WTC11 (cell line): ENCODE data around the gene PILRB. TPM values are rescaled to one million over a fixed set of nuclear protein-coding genes. Genes with fewer than 3 reads are reported as not detected.
"Not testable (repeated sequence)": the region's sequence is repeated elsewhere in the genome, so short reads cannot be mapped to it uniquely, and the experiment has no call there.

Source experiments
- ATAC-seq: fragments of 200-7000 bp; cut with Tn5 transposase; 2 replicates; pipeline ENCODE4 v1.10.0; 2021; ENCODE audit warnings: mild to moderate bottlenecking, moderate library complexity
- CTCF ChIA-PET: fragments of 300-600 bp; sonication (Branson Sonifier 250); formaldehyde crosslinking; loops from one replicate; lab custom pipeline; 2021; ENCODE audit warnings: antibody characterized with exemption; lab: Charles Lee
- POLR2A ChIA-PET: fragments of 350-600 bp; sonication (Branson Sonifier 250); formaldehyde crosslinking; loops from one replicate; lab custom pipeline; 2021; ENCODE audit warnings: antibody characterized with exemption; lab: Charles Lee
- DNase-seq: peaks from one replicate; pipeline ENCODE4 v3.0.0; 2021; ENCODE audit warnings: low spot score
- H3K27ac Mint-ChIP-seq: 2 replicates; pipeline ENCODE4 v1.8.0; 2021; ENCODE audit warnings: mixed read lengths
- H3K27me3 Mint-ChIP-seq: 2 replicates; pipeline ENCODE4 v1.8.0; 2021; ENCODE audit warnings: low read depth, mild to moderate bottlenecking, moderate library complexity, mixed read lengths
- H3K36me3 Mint-ChIP-seq: 2 replicates; pipeline ENCODE4 v1.8.0; 2021; ENCODE audit warnings: mixed read lengths
- H3K4me1 Mint-ChIP-seq: 2 replicates; pipeline ENCODE4 v1.8.0; 2022; ENCODE audit warnings: mixed read lengths
- H3K4me3 Mint-ChIP-seq: 2 replicates; pipeline ENCODE4 v1.8.0; 2021; ENCODE audit warnings: mild to moderate bottlenecking, moderate library complexity, mixed read lengths
- H3K9me3 Mint-ChIP-seq: 2 replicates; pipeline ENCODE4 v1.8.0; 2021; ENCODE audit warnings: mixed read lengths
- FOXP4 ChIP-seq: sonication (generic); formaldehyde crosslinking; IDR thresholded peaks from 2 replicates; pipeline ENCODE4 v1.8.0; 2022; ENCODE audit warnings: mild to moderate bottlenecking, missing genetic modification reagents
- TCF7 ChIP-seq: sonication (generic); formaldehyde crosslinking; IDR thresholded peaks from 2 replicates; pipeline ENCODE4 v1.8.0; 2022; ENCODE audit warnings: mild to moderate bottlenecking, low read depth, missing genetic modification reagents, moderate library complexity
- USF2 ChIP-seq: sonication (generic); formaldehyde crosslinking; IDR thresholded peaks from 2 replicates; pipeline ENCODE4 v1.8.1; 2023; ENCODE audit warnings: mild to moderate bottlenecking, missing genetic modification reagents, moderate library complexity
- ZNF281 ChIP-seq: sonication (generic); formaldehyde crosslinking; IDR thresholded peaks from 2 replicates; pipeline ENCODE4 v1.8.0; 2023; ENCODE audit warnings: mild to moderate bottlenecking, missing genetic modification reagents
- ZNF317 ChIP-seq: sonication (generic); formaldehyde crosslinking; IDR thresholded peaks from 2 replicates; pipeline ENCODE4 v1.8.1; 2023; ENCODE audit warnings: low read depth, mild to moderate bottlenecking, moderate library complexity, missing genetic modification reagents, borderline replicate concordance
- ZNF396 ChIP-seq: fragments of 250-450 bp; sonication (Bioruptor Pico); IDR thresholded peaks from 2 replicates; pipeline ENCODE4 v1.8.0; 2021; ENCODE audit warnings: mild to moderate bottlenecking, moderate library complexity, borderline replicate concordance
- total RNA-seq: library from RNA; stranded (reverse); gene quantifications from 3 replicates; pipeline ENCODE4 v1.2.3, GENCODE V29; 2021
- TF ChIP-seq, protein P1 (sequence below): sonication (generic); formaldehyde crosslinking; IDR thresholded peaks from 2 replicates; pipeline ENCODE4 v1.8.1; 2022; ENCODE audit warnings: mild to moderate bottlenecking, missing genetic modification reagents, moderate library complexity, borderline replicate concordance
- TF ChIP-seq, protein P2 (sequence below): sonication (generic); formaldehyde crosslinking; conservative IDR thresholded peaks from 2 replicates; pipeline ENCODE4 v1.8.1; 2022; ENCODE audit warnings: mild to moderate bottlenecking, missing genetic modification reagents

The PILRB gene
- total RNA-seq, 1 experiment from 2014 or later, result 30.7 TPM

GRCh38 chr7:100378114-100378755 lies 20.3 kb downstream of the PILRB start (continued):
- TF ChIP-seq USF2 (CRISPR knock-in tag), result no peak

DNA sequence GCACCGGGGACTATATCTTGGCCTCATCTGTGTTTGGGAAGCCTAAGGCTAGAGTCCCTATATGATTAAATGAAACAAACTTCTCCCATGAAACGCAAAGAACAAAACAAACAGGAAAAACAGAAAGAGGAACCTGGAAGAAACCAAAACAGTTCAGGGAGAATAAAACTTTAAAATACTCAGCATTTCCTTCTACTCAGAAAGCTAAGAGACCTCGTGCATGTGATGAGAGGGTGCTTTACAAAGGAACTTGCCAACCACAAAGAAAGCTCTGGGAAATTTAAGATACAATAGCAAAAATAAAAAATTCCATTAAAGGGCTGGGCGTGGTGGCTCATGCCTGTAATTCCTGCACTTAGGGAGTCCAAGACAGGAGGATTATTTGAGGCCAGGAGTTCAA lies 22.3 kb downstream of the PILRB start:
- peaks cover 9% of the 10 kb centered on the region for H3K27me3 Mint-ChIP-seq
- ChIA-PET POLR2A (interaction anchor here (0.7 kb wide), 1 partner anchor 1410 kb away, joined by 7 read pairs; no protein-coding TSS in a partner anchor), CTCF (interaction anchor here (0.6 to 1.0 kb wide), 2 partner anchors 27 to 764 kb away, joined by 3 to 4 read pairs; no protein-coding TSS in a partner anchor)
- ATAC-seq, result no peak
- H3K4me1 Mint-ChIP-seq, result peaks cover 7% of the 10 kb centered on the region
- H3K36me3 Mint-ChIP-seq, result no peaks in the 10 kb centered on the region
- TF ChIP-seq FOXP4 (CRISPR knock-in tag), result no peak
- TF ChIP-seq, protein P1, sequence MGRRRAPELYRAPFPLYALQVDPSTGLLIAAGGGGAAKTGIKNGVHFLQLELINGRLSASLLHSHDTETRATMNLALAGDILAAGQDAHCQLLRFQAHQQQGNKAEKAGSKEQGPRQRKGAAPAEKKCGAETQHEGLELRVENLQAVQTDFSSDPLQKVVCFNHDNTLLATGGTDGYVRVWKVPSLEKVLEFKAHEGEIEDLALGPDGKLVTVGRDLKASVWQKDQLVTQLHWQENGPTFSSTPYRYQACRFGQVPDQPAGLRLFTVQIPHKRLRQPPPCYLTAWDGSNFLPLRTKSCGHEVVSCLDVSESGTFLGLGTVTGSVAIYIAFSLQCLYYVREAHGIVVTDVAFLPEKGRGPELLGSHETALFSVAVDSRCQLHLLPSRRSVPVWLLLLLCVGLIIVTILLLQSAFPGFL (CRISPR knock-in tag), result no peak
- TF ChIP-seq ZNF396 (CRISPR knock-in tag), result no peak
- TF ChIP-seq ZNF317 (CRISPR knock-in tag), result no peak
- TF ChIP-seq, protein P2, sequence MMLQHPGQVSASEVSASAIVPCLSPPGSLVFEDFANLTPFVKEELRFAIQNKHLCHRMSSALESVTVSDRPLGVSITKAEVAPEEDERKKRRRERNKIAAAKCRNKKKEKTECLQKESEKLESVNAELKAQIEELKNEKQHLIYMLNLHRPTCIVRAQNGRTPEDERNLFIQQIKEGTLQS (CRISPR knock-in tag), result no peak
- no peak for TF ChIP-seq TCF7 (CRISPR knock-in tag)
- no peak for TF ChIP-seq ZNF281 (CRISPR knock-in tag)
- H3K9me3 Mint-ChIP-seq, result peaks cover 8% of the 10 kb centered on the region; the same call in 1 of the 2 replicates
- no peak overlapping the region for H3K4me3 Mint-ChIP-seq
- no peak for DNase-seq
- no peak overlapping the region for H3K27ac Mint-ChIP-seq

DNA sequence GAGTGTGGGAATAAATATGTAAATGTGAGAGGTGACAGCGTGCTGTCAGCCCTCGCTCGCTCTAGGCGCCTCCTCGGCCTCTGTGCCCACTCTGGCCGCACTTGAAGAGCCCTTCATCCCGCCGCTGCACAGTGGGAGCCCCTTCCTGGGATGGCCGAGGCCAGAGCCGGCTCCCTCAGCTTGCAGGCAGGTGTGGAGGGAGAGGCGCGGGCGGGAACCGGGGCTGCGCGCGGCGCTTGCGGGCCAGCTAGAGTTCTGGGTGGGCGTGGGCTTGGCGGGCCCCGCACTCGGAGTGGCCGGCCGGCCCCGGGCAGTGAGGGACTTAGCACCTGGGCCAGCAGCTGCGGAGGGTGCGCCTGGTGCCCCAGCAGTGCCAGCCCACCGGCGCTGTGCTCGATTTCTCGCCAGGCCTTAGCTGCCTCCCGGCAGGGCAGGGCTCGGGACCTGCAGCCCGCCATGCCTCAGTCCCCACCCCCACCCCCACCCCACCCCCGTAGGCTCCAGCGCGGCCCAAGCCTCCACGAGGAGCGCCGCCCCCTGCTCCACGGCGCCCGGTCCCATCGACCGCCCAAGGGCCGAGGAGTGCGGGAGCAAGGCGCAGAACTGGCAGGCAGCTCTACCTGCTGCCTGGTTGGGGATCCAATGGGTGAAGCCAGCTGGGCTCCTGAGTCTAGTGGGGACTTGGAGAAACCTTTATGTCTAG lies 23.8 kb downstream of the PILRB start:
- Mint-ChIP-seq H3K4me3 (peak overlapping the region; percentile 16; the same call in 1 of the 2 replicates), H3K27me3 (peaks cover 11% of the 10 kb centered on the region)
- H3K4me1 Mint-ChIP-seq, H3K27ac Mint-ChIP-seq, POLR2A ChIA-PET, DNase-seq, H3K9me3 Mint-ChIP-seq, H3K36me3 Mint-ChIP-seq: not testable (repeated sequence)
- peak; percentile 30; the same call in 1 of the 2 replicates for ATAC-seq
- CTCF ChIA-PET, result interaction anchor here (0.7 to 3.0 kb wide), 6 partner anchors 14 to 344 kb away, joined by 3 to 20 read pairs (median 5); no protein-coding TSS in a partner anchor
